Keratinocyte (primary cell): Measurements from ENCODE around the gene NRG3.

ENCODE experiments used
- CTCF ChIP-seq, 3 experiments: IDR thresholded peaks in 1 of 3; conservative IDR thresholded peaks in 1 of 3; optimal IDR thresholded peaks in 1 of 3; 2 replicates in 2 of 3; 3 replicates in 1 of 3; pipeline versions ENCODE3 to v1.5.1; 2011; ENCODE audit warnings: low read length in 3 of 3, mild to moderate bottlenecking in 3 of 3, moderate library complexity in 2 of 3, control low read depth in 1 of 3, inconsistent platforms in 1 of 3; ENCODE audit not compliant: insufficient read depth in 2 of 3; ENCODE audit errors: extremely low read depth in 1 of 3
- EZH2 ChIP-seq: IDR thresholded peaks from one replicate; pipeline ENCODE4 v1.6.1; 2012; ENCODE audit warnings: inconsistent platforms, mild to moderate bottlenecking, low read length, moderate library complexity

GRCh38 chr10:82128527-82128926 is 253.5 kb downstream of the NRG3 start:
- TF ChIP-seq CTCF (optimal IDR thresholded peaks at IDR 0.05 in 1 of 3, IDR thresholded peaks at IDR 0.05 in 1 of 3, conservative IDR thresholded peaks at IDR 0.05 in 1 of 3; ENCODE audit: extremely low read depth in 1 of 3, insufficient read depth in 2 of 3, low read length in 3 of 3) (no peak), EZH2 (no peak)
